ENCODE data around the gene PLXDC1.

PLXDC1 gene

DNA sequence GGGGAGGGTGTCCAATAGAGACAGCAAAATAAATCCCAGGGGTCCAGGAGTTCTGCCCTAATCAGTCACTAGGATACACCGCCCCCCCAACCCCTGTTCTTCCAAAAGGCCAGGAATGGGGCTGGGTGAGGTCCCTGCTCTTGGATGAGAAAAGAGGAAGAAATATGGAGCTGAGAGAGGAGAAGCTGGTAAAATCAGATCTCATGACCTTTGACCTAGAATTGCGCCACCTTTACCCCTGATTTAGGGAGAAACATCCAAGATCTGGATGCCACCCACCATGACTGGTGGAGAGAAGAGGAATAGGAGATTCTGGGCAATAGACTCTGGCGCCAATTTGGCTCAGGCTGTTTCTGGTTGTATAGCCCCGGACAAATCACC is 46.7 kb upstream of the PLXDC1 start:
- no peak for TF ChIP-seq ZBTB7A (IDR thresholded peaks at IDR 0.05; ENCODE audit: low read depth)
- no peak for TF ChIP-seq USF1 (IDR thresholded peaks at IDR 0.05)
- 0 out of 2 replicates have a peak, but pooled peaks have one; percentile 37 for TF ChIP-seq CEBPB (IDR thresholded peaks at IDR 0.05)
- TF ChIP-seq MAX (IDR thresholded peaks at IDR 0.05): no peak
- TF ChIP-seq RAD21 (IDR thresholded peaks at IDR 0.05; ENCODE audit: low read depth): no peak
- no peak for TF ChIP-seq NFIC (IDR thresholded peaks at IDR 0.05)

DNA sequence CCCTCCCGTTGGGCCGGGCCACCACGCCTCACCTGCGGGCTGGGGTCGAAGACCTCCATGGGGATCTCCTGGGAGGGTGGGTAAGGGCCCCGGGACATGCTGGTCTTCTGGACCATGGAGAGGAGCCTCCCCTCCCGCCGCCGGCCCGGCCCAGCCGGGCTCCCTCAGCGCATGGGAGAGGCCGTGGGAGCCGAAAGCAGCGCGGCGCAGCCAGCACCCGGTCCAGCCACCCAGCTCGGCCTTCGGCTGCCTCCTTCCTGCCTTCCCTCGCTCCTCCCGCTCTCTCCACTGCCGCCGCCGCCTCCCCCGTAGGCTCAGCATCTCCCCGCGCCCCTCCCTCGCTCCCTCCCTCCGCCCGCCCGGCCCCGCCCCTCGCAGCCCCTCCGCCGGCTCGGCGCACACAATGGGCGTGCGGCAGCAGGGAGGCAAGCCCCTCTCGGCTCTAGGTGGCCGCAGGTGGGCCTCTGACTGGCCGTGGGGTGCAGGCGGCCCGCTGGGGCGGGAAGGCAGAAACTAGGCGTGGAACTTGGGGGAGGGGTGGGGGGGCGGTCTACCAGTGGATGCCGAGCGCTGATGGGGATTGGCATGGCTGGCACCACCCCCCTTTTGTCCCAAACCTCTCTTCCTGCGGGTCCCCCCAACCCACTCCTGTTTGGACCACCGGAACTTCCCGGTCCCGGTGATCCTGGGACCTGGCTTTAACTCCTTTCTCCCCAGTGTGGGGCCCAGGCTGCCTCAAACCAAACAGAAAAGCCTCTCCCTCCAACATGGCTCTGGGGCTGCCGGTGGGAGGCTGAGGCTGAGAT is 46.1 kb upstream of the PLXDC1 start, which contains the start of gene CACNB1:
CACNB1 (minus strand) TSS at position 290 of the 806 bp plus-strand sequence; CDS start at position 116, 174 bp downstream.
- no peak for TF ChIP-seq RAD21 (IDR thresholded peaks at IDR 0.05; ENCODE audit: low read depth)
- TF ChIP-seq FOXM1 (IDR thresholded peaks at IDR 0.05; ENCODE audit: borderline replicate concordance, low read depth): no peak
- TF ChIP-seq YY1 (IDR thresholded peaks at IDR 0.05; ENCODE audit: low read depth): 0 out of 2 replicates have a peak, but pooled peaks have one; percentile 11
- no peak for TF ChIP-seq CREB1 (IDR thresholded peaks at IDR 0.05; ENCODE audit: low read depth)
- no peak for TF ChIP-seq NFIC (IDR thresholded peaks at IDR 0.05)
- TF ChIP-seq, protein P1, sequence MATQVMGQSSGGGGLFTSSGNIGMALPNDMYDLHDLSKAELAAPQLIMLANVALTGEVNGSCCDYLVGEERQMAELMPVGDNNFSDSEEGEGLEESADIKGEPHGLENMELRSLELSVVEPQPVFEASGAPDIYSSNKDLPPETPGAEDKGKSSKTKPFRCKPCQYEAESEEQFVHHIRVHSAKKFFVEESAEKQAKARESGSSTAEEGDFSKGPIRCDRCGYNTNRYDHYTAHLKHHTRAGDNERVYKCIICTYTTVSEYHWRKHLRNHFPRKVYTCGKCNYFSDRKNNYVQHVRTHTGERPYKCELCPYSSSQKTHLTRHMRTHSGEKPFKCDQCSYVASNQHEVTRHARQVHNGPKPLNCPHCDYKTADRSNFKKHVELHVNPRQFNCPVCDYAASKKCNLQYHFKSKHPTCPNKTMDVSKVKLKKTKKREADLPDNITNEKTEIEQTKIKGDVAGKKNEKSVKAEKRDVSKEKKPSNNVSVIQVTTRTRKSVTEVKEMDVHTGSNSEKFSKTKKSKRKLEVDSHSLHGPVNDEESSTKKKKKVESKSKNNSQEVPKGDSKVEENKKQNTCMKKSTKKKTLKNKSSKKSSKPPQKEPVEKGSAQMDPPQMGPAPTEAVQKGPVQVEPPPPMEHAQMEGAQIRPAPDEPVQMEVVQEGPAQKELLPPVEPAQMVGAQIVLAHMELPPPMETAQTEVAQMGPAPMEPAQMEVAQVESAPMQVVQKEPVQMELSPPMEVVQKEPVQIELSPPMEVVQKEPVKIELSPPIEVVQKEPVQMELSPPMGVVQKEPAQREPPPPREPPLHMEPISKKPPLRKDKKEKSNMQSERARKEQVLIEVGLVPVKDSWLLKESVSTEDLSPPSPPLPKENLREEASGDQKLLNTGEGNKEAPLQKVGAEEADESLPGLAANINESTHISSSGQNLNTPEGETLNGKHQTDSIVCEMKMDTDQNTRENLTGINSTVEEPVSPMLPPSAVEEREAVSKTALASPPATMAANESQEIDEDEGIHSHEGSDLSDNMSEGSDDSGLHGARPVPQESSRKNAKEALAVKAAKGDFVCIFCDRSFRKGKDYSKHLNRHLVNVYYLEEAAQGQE (IDR thresholded peaks at IDR 0.05; ENCODE audit: low read depth): no peak
- no peak for TF ChIP-seq USF1 (IDR thresholded peaks at IDR 0.05)
- no peak for TF ChIP-seq EGR1 (IDR thresholded peaks at IDR 0.05)
- no peak for TF ChIP-seq EP300 (IDR thresholded peaks at IDR 0.05; ENCODE audit: borderline replicate concordance)
- peak; percentile 65; the same call in 1 of the 2 replicates for TF ChIP-seq ZBTB7A (IDR thresholded peaks at IDR 0.05; ENCODE audit: low read depth)
- no peak; the same call in 1 of the 2 replicates for TF ChIP-seq TCF12 (IDR thresholded peaks at IDR 0.05; ENCODE audit: low read depth)
- TF ChIP-seq TEAD4 (IDR thresholded peaks at IDR 0.05): no peak
- TF ChIP-seq CEBPB (IDR thresholded peaks at IDR 0.05): no peak
- peak; percentile 73; the same call in 1 of the 2 replicates for TF ChIP-seq TAF1 (IDR thresholded peaks at IDR 0.05; ENCODE audit: low read depth)
- peak; percentile 26; the same call in 1 of the 2 replicates for TF ChIP-seq MAX (IDR thresholded peaks at IDR 0.05)

GRCh38 chr17:39196808-39197291 is 45.4 kb upstream of the PLXDC1 start:
- 0 out of 2 replicates have a peak, but pooled peaks have one; percentile 2 for TF ChIP-seq TEAD4 (IDR thresholded peaks at IDR 0.05)
- 0 out of 2 replicates have a peak, but pooled peaks have one; percentile 3 for TF ChIP-seq EP300 (IDR thresholded peaks at IDR 0.05; ENCODE audit: borderline replicate concordance)
- TF ChIP-seq ZBTB7A (IDR thresholded peaks at IDR 0.05; ENCODE audit: low read depth): 0 out of 2 replicates have a peak, but pooled peaks have one; percentile 58
- TF ChIP-seq RAD21 (IDR thresholded peaks at IDR 0.05; ENCODE audit: low read depth): no peak
- no peak for TF ChIP-seq TCF12 (IDR thresholded peaks at IDR 0.05; ENCODE audit: low read depth)
- TF ChIP-seq MAX (IDR thresholded peaks at IDR 0.05): peak; percentile 58
- TF ChIP-seq EGR1 (IDR thresholded peaks at IDR 0.05): peak; percentile 24

GRCh38 chr17:39196241-39196807 is 44.9 kb upstream of the PLXDC1 start:
- TF ChIP-seq ZBTB7A (IDR thresholded peaks at IDR 0.05; ENCODE audit: low read depth): no peak
- TF ChIP-seq MAX (IDR thresholded peaks at IDR 0.05): no peak
- no peak for TF ChIP-seq CREB1 (IDR thresholded peaks at IDR 0.05; ENCODE audit: low read depth)
- no peak for TF ChIP-seq FOXM1 (IDR thresholded peaks at IDR 0.05; ENCODE audit: borderline replicate concordance, low read depth)
- TF ChIP-seq TCF12 (IDR thresholded peaks at IDR 0.05; ENCODE audit: low read depth): peak; percentile 25; the same call in 1 of the 2 replicates
- TF ChIP-seq TEAD4 (IDR thresholded peaks at IDR 0.05): 0 out of 2 replicates have a peak, but pooled peaks have one; percentile 4
- no peak for TF ChIP-seq RAD21 (IDR thresholded peaks at IDR 0.05; ENCODE audit: low read depth)
- peak; percentile 77 for TF ChIP-seq NFIC (IDR thresholded peaks at IDR 0.05)
- no peak for TF ChIP-seq CEBPB (IDR thresholded peaks at IDR 0.05)
- no peak for TF ChIP-seq EGR1 (IDR thresholded peaks at IDR 0.05)
- no peak for TF ChIP-seq YY1 (IDR thresholded peaks at IDR 0.05; ENCODE audit: low read depth)
- TF ChIP-seq EP300 (IDR thresholded peaks at IDR 0.05; ENCODE audit: borderline replicate concordance): peak; percentile 10; the same call in 1 of the 2 replicates

DNA sequence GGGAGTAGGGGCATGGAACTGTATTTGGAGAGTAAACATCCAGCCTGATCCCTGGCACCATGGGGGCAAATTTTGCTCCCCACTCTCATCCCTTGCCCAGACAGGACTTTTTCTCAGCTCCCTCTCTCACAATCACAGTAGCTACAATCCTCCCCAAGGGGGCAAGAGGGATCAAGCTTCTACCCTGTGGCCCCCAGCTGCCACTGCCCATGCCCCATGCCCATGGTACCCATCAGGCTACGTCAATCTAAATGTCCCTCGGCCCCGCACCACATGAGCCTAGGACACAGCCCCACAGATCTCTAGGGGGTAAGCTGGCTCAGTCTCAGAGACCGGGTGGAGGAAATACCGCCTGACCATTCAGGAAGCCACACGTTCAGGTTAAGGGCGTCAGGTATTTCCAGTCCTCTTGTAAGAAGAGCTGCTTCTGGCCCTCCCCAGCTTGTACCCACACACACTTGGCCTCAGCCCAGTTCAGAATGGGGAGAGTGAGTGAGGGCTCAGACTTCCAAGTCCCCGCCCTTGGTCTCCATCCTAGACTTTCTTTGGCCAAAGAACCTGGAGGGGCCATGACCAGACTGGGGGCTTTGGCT is 44.2 kb upstream of the PLXDC1 start:
- peak; percentile 43; the same call in 1 of the 2 replicates for TF ChIP-seq EP300 (IDR thresholded peaks at IDR 0.05; ENCODE audit: borderline replicate concordance)
- TF ChIP-seq ZBTB7A (IDR thresholded peaks at IDR 0.05; ENCODE audit: low read depth): 0 out of 2 replicates have a peak, but pooled peaks have one; percentile 25
- no peak for TF ChIP-seq FOXM1 (IDR thresholded peaks at IDR 0.05; ENCODE audit: borderline replicate concordance, low read depth)
- TF ChIP-seq TCF12 (IDR thresholded peaks at IDR 0.05; ENCODE audit: low read depth): no peak
- peak; percentile 56; the same call in 1 of the 2 replicates for TF ChIP-seq TEAD4 (IDR thresholded peaks at IDR 0.05)
- TF ChIP-seq NFIC (IDR thresholded peaks at IDR 0.05): peak; percentile 80; the same call in 1 of the 2 replicates
